ENCODE measurements around the gene SLC22A3. TPM values are rescaled to one million over a fixed set of nuclear protein-coding genes. Genes with fewer than 3 reads are reported as not detected.

SLC22A3 gene
- total RNA-seq, 1 experiment from 2014 or later: 4.1 TPM

- no peak for DNase-seq (ENCODE audit: low spot score)
- no peak for ATAC-seq
- H3K36me3 Mint-ChIP-seq: peaks cover 37% of the 10 kb centered on the region
- TF ChIP-seq CTCF (IDR thresholded peaks at IDR 0.05) (no peak), TEAD4 (CRISPR knock-in tag; IDR thresholded peaks at IDR 0.05) (no peak), RORB (CRISPR knock-in tag; IDR thresholded peaks at IDR 0.05) (no peak), PRDM15 (CRISPR knock-in tag; IDR thresholded peaks at IDR 0.05) (no peak), ERG (CRISPR knock-in tag; IDR thresholded peaks at IDR 0.05) (no peak), GTF2I (CRISPR knock-in tag; conservative IDR thresholded peaks at IDR 0.05) (no peak), SMAD4 (CRISPR knock-in tag; IDR thresholded peaks at IDR 0.05) (no peak), ZNF416 (CRISPR knock-in tag; IDR thresholded peaks at IDR 0.05) (no peak), FOXP4 (CRISPR knock-in tag; IDR thresholded peaks at IDR 0.05) (no peak), GRHL2 (CRISPR knock-in tag; IDR thresholded peaks at IDR 0.05; ENCODE audit: insufficient replicate concordance, severe bottlenecking) (no peak), ARID4B (CRISPR knock-in tag; IDR thresholded peaks at IDR 0.05; ENCODE audit: borderline replicate concordance) (no peak), ZNF532 (CRISPR knock-in tag; IDR thresholded peaks at IDR 0.05; ENCODE audit: borderline replicate concordance) (no peak), ZNF512 (CRISPR knock-in tag; IDR thresholded peaks at IDR 0.05; ENCODE audit: borderline replicate concordance) (no peak), NR2C2 (CRISPR knock-in tag; IDR thresholded peaks at IDR 0.05) (no peak), ZNF396 (CRISPR knock-in tag; IDR thresholded peaks at IDR 0.05; ENCODE audit: borderline replicate concordance) (no peak), PRRX2 (CRISPR knock-in tag; IDR thresholded peaks at IDR 0.05) (no peak), PREB (CRISPR knock-in tag; IDR thresholded peaks at IDR 0.05; ENCODE audit: borderline replicate concordance) (no peak), TP53 (CRISPR knock-in tag; IDR thresholded peaks at IDR 0.05) (no peak)
Measured at GRCh38 chr6:160312900-160313299, 35.3 kb upstream of the SLC22A3 start.

More at GRCh38 chr6:160312900-160313299, 35.3 kb upstream of the SLC22A3 start:
- Mint-ChIP-seq H3K27me3 (ENCODE audit: low read depth) (no peaks in the 10 kb centered on the region; the same call in 1 of the 2 replicates), H3K4me1 (no peaks in the 10 kb centered on the region), H3K9me3 (peaks cover 62% of the 10 kb centered on the region), H3K4me3 (no peak overlapping the region), H3K27ac (no peak overlapping the region)
- ChIA-PET CTCF (no interaction called here), POLR2A (no interaction called here)

All from WTC11 (cell line).